Mesendoderm (in vitro differentiated cells): ENCODE measurements around the gene BORCS6.

Source experiments
- DNase-seq: peaks from one replicate; pipeline ENCODE4 v3.0.0; 2013
- H2AK5ac ChIP-seq: 2 replicates; pipeline ENCODE4 v1.6.1; 2013; ENCODE audit warnings: low read length, inconsistent platforms
- H2BK120ac ChIP-seq: 2 replicates; pipeline ENCODE4 v1.6.1; 2013; ENCODE audit warnings: low read depth, mild to moderate bottlenecking, low read length, moderate library complexity, mixed read lengths
- H2BK15ac ChIP-seq: replicated peaks from 2 replicates; pipeline ENCODE4 v1.6.1; 2013; ENCODE audit warnings: low read depth, mild to moderate bottlenecking, moderate library complexity
- H2BK5ac ChIP-seq: 2 replicates; pipeline ENCODE4 v1.6.1; 2013; ENCODE audit warnings: low read length, inconsistent platforms
- H3K18ac ChIP-seq: 2 replicates; pipeline ENCODE4 v1.6.1; 2013; ENCODE audit warnings: mild to moderate bottlenecking, low read length, mixed read lengths
- H3K23ac ChIP-seq: one replicate; pipeline ENCODE4 v1.6.1; 2013; ENCODE audit warnings: low read length
- H3K27ac ChIP-seq: 2 replicates; pipeline ENCODE4 v1.5.1; 2013; ENCODE audit warnings: low read depth, mild to moderate bottlenecking, inconsistent platforms, low read length, moderate library complexity
- H3K27me3 ChIP-seq: 2 replicates; pipeline ENCODE4 v1.6.1; 2013; ENCODE audit warnings: low read length, control low read depth, mild to moderate bottlenecking, inconsistent platforms; ENCODE audit not compliant: insufficient read depth, poor library complexity
- H3K36me3 ChIP-seq: 2 replicates; pipeline ENCODE4 v1.6.1; 2013; ENCODE audit warnings: low read length, inconsistent platforms; ENCODE audit not compliant: control insufficient read depth, insufficient read depth
- H3K4ac ChIP-seq: one replicate; pipeline ENCODE4 v1.6.1; 2013; ENCODE audit warnings: low read depth, mild to moderate bottlenecking, low read length, moderate library complexity
- H3K4me1 ChIP-seq: 2 replicates; pipeline ENCODE4 v1.6.1; 2013; ENCODE audit warnings: low read depth, low read length, inconsistent platforms; ENCODE audit not compliant: control insufficient read depth
- H3K4me2 ChIP-seq: 2 replicates; pipeline ENCODE4 v1.6.1; 2013; ENCODE audit warnings: low read length
- H3K4me3 ChIP-seq: 2 replicates; pipeline ENCODE4 v1.5.1; 2013; ENCODE audit warnings: mild to moderate bottlenecking, low read length
- H3K56ac ChIP-seq: one replicate; pipeline ENCODE4 v1.6.1; 2013; ENCODE audit warnings: low read length
- H3K79me1 ChIP-seq: 2 replicates; pipeline ENCODE4 v1.6.1; 2013; ENCODE audit warnings: low read length, inconsistent platforms
- H3K79me2 ChIP-seq: 2 replicates; pipeline ENCODE4 v1.6.1; 2013; ENCODE audit warnings: mild to moderate bottlenecking, low read length; ENCODE audit not compliant: control insufficient read depth, insufficient read depth
- H3K9ac ChIP-seq: 2 replicates; pipeline ENCODE4 v1.6.1; 2013; ENCODE audit warnings: low read length, inconsistent platforms
- H4K5ac ChIP-seq: one replicate; pipeline ENCODE4 v1.6.1; 2013; ENCODE audit warnings: low read length
- H4K8ac ChIP-seq: one replicate; pipeline ENCODE4 v1.6.1; 2013; ENCODE audit warnings: low read depth, mild to moderate bottlenecking, control low read depth, low read length, moderate library complexity
- WGBS: extraction: QIAGEN DNeasy Blood & Tissue Kit; methylation state at CpG from one replicate; pipeline ENCODE4 v1.1.7; 2013; ENCODE audit warnings: low lambda C conversion rate, missing lambda C conversion rate; ENCODE audit not compliant: insufficient coverage; ENCODE audit errors: extremely low coverage; 5-methylcytosine and 5-hydroxymethylcytosine counted together

The BORCS6 gene

DNA sequence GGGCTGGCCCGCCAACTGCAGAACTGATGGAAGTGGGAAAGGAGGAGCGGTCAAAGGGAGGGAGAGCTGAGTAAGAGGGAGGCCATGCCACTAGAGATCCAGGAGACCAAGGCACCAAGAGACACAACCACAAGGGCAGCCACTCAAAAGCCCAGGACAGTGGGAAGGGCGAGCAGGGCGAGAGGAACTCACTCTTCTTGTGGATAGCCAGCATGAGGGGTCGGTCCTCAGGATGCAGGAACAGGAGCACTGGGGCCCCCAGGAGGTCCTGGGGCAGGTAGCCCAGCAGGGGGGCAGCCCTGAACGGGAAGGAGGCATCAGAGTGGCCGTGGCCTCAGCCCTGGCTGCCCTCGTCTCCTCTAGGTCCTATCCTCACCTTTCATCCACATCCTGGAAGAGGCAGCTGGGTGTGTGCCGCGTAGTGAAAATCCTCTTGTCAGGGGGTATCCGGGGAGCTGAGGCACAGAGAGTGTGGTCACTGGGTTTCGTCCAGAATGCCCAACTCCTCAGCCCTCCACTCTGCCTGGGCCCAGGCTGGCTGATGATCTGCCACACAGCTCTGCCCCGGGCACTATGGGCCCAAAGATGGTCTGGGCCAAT, 42.1 kb downstream of the BORCS6 start:
- Histone ChIP-seq H4K8ac (no peak overlapping the region), H3K36me3 (peaks cover 7% of the 10 kb centered on the region), H2BK5ac (no peak overlapping the region), H3K79me1 (peaks cover 7% of the 10 kb centered on the region), H2BK120ac (no peak overlapping the region), H3K27me3 (no peaks in the 10 kb centered on the region), H3K4me1 (peaks cover 5% of the 10 kb centered on the region), H2BK15ac (no peak overlapping the region), H3K4ac (no peak overlapping the region), H3K56ac (no peak overlapping the region), H3K18ac (no peak overlapping the region), H3K4me3 (no peak overlapping the region), H3K79me2 (peaks cover 2% of the 10 kb centered on the region), H3K9ac (no peak overlapping the region), H2AK5ac (no peak overlapping the region), H3K4me2 (no peak overlapping the region), H3K27ac (no peak overlapping the region), H4K5ac (no peak overlapping the region), H3K23ac (no peak overlapping the region)
- DNase-seq = no peak
- WGBS = no CpG with 5 or more reads among the region's 13 CpGs

DNA sequence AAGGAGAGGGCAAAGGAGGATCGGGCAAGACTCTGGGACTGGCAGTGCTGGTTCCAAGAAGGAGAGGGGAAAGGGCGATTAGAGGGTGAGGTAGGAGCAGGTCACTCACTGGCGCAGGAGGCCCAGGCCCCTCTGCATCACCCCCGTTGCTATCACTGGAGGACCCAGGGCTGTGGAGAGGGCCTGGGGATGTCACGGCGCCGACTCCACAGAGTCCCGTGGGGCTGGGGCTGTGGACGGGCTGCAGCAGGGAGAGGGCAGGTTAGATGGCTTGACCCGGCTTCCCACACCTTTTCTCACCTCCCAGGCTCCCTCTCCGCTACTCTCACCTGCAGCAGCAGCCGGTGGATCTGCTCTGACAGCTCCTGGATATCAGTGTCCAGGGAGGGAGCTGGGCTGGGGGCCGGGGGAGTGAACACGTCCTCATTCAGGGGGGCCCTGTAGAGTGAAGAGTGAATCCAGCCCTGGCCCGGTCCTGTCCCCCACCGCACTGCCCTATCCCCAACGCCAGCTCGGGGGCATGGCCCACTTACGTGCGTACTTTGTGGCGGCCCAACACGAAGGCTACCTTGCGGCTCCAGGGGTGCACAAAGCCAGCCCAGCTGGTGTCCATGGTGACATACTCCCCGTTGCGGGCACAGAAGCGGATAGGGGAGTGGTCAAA, 42.7 kb downstream of the BORCS6 start:
- peaks cover 8% of the 10 kb centered on the region for H3K36me3 ChIP-seq

DNA sequence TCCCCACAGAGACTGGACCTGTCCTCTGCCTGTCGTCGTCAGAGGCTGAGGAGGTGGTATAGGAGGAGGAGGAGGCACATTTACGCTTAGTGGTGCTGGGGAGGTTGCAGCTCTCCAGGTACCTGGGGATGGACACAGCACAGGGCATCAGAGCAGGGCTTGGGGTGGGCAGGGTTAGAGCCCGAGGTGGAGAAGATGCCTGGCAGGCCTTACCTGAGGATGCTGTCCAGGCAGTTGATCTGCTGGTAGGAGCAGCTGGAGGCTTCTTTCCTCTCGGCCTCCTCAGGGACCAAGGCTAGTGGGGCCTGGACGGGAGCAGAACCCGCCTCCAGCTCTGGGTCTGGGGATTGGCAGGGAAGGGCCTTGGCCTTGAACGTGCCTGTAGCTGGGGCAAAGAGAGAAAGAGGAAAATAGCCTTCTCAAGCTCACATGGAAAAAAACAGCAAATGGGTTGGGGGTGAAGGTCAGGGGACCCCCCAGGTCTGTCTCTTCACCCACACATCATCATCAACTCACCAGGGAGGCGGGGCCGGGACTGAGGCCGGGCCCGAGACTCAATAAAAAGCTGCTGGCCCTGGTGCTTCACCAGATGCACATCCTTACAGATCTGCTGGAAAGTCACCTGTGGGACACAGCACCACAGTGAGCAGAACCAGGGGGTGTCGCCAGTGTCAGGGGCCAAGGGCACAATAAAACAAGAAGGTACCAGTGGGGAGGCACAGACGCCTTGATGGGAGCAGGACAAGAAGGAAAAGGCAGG, 43.4 kb downstream of the BORCS6 start:
- H3K36me3 ChIP-seq = peaks cover 8% of the 10 kb centered on the region
- H3K9ac ChIP-seq = no peak overlapping the region
- WGBS = no CpG with 5 or more reads among the region's 14 CpGs
- no peaks in the 10 kb centered on the region for H3K27me3 ChIP-seq
- H3K79me2 ChIP-seq = peaks cover 2% of the 10 kb centered on the region
- H2AK5ac ChIP-seq = no peak overlapping the region
- no peak overlapping the region for H3K27ac ChIP-seq
- no peak overlapping the region for H3K4me3 ChIP-seq
- no peak overlapping the region for H4K5ac ChIP-seq
- no peak overlapping the region for H2BK120ac ChIP-seq
- no peak for DNase-seq
- no peak overlapping the region for H3K56ac ChIP-seq
- no peak overlapping the region for H2BK5ac ChIP-seq
- H3K79me1 ChIP-seq = peaks cover 7% of the 10 kb centered on the region
- H2BK15ac ChIP-seq = no peak overlapping the region
- peaks cover 2% of the 10 kb centered on the region for H3K4me1 ChIP-seq
- H3K4me2 ChIP-seq = no peak overlapping the region
- H3K4ac ChIP-seq = no peak overlapping the region
- no peak overlapping the region for H3K23ac ChIP-seq
- no peak overlapping the region for H3K18ac ChIP-seq
- H4K8ac ChIP-seq = no peak overlapping the region

More for the DNA sequence above, 42.7 kb downstream of the BORCS6 start:
- Histone ChIP-seq H3K4me1 (peaks cover 2% of the 10 kb centered on the region), H4K5ac (no peak overlapping the region), H2BK15ac (no peak overlapping the region), H2BK120ac (no peak overlapping the region), H2AK5ac (no peak overlapping the region), H4K8ac (no peak overlapping the region), H2BK5ac (no peak overlapping the region), H3K4ac (no peak overlapping the region), H3K79me2 (peaks cover 2% of the 10 kb centered on the region), H3K56ac (no peak overlapping the region), H3K27ac (no peak overlapping the region), H3K4me2 (no peak overlapping the region), H3K23ac (no peak overlapping the region), H3K4me3 (no peak overlapping the region), H3K18ac (no peak overlapping the region), H3K79me1 (peaks cover 7% of the 10 kb centered on the region), H3K9ac (no peak overlapping the region), H3K27me3 (no peaks in the 10 kb centered on the region)
- no CpG with 5 or more reads among the region's 26 CpGs for WGBS
- no peak for DNase-seq

DNA sequence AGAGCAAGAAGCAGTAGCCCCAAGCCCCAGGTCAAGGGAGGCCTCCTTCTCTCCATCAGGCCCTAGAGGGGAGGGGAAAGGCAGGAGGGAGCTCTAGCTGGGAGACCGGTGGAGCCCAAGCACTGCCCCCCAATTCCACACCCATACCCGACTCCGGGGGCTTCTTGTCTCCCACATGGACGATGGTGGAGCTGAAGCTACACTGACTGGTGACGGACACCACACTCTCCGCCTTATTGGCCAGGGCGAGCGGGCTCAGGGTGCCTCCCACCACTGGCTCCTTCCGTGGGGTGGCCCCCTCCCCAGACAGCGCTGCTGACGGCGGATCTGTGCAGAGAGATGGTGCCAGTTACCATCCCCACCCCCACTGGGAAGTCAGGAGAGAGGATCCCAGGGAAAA, 44.2 kb downstream of the BORCS6 start:
- no peak for DNase-seq
- peaks cover 8% of the 10 kb centered on the region for H3K36me3 ChIP-seq
- peaks cover 6% of the 10 kb centered on the region for H3K79me1 ChIP-seq
- no peak overlapping the region for H3K23ac ChIP-seq
- H3K27me3 ChIP-seq = no peaks in the 10 kb centered on the region
- no peak overlapping the region for H2AK5ac ChIP-seq
- H3K4ac ChIP-seq = no peak overlapping the region
- no peak overlapping the region for H4K5ac ChIP-seq
- no peak overlapping the region for H3K27ac ChIP-seq
- no peak overlapping the region for H2BK5ac ChIP-seq
- WGBS = no CpG with 5 or more reads among the region's 12 CpGs
- no peak overlapping the region for H2BK15ac ChIP-seq
- no peak overlapping the region for H3K4me2 ChIP-seq
- no peak overlapping the region for H3K4me3 ChIP-seq
- H3K79me2 ChIP-seq = peaks cover 2% of the 10 kb centered on the region
- no peak overlapping the region for H2BK120ac ChIP-seq
- no peak overlapping the region for H3K56ac ChIP-seq
- H3K9ac ChIP-seq = no peak overlapping the region
- H3K4me1 ChIP-seq = peaks cover under 1% of the 10 kb centered on the region
- no peak overlapping the region for H3K18ac ChIP-seq
- no peak overlapping the region for H4K8ac ChIP-seq

DNA sequence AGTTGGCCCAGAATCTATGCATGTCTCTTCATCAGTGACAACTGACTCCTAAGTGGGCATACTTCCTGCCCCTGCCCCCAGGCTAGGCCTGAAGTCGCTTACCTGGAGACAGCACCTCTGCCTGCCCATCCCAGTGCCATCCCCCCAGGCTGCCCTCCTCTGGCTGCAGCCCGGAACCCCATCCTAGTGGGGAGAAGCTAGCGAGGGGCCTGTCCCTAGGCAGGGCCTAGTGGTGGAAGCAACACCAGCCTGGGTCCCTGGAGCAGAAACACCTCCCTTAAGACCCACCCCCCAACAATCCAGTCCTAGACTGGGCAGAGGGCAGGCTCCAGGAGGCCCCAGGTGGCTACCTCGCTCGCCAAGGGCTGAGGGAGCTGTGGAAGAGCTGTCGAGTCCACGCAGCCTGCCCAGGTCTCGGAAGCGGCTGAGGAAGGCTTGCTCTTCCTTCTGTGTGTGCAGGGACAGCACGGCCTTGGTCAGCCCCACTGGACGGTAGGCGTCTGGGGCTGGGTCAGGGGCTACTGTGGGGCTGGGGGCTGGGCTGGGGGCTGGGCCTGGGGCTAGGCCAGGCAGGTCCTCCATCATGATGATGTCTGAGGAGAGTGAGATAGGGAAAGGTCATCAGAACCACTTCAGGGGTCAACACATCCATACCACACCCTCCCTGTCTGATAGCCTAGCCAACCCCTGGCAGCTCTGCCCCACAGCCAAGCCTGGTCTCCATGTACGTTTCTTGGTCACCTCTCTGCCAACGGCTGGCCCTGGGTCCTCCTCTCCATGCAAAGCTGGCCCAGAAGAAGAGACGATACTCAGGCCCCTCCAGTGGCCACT, 45.4 kb downstream of the BORCS6 start:
- Histone ChIP-seq H3K4me1 (no peaks in the 10 kb centered on the region), H3K9ac (no peak overlapping the region), H3K4ac (no peak overlapping the region), H4K5ac (no peak overlapping the region), H3K27ac (no peak overlapping the region), H2AK5ac (no peak overlapping the region), H3K36me3 (peaks cover 6% of the 10 kb centered on the region), H3K23ac (no peak overlapping the region), H3K79me2 (no peaks in the 10 kb centered on the region), H3K4me3 (no peak overlapping the region), H3K4me2 (no peak overlapping the region), H4K8ac (no peak overlapping the region), H2BK15ac (no peak overlapping the region), H2BK5ac (no peak overlapping the region), H3K79me1 (no peaks in the 10 kb centered on the region), H2BK120ac (no peak overlapping the region), H3K56ac (no peak overlapping the region), H3K27me3 (no peaks in the 10 kb centered on the region), H3K18ac (no peak overlapping the region)
- DNase-seq = no peak
- WGBS = no CpG with 5 or more reads among the region's 15 CpGs
